Glutamatergic neuron (in vitro differentiated cells): ENCODE data around the gene SHISA4. TPM values are rescaled to one million over a fixed set of nuclear protein-coding genes. Genes with fewer than 3 reads are reported as not detected.
"Not testable (repeated sequence)": the region's sequence is repeated elsewhere in the genome, so short reads cannot be mapped to it uniquely, and the experiment has no call there.

Experiments used
- DNase-seq: peaks from one replicate; pipeline ENCODE4 v3.0.0; 2022
- H3K27ac Mint-ChIP-seq: one replicate; pipeline ENCODE4 v1.8.0; 2020; ENCODE audit warnings: mild to moderate bottlenecking, mixed read lengths, inconsistent platforms; ENCODE audit not compliant: unreplicated experiment
- H3K27me3 Mint-ChIP-seq: one replicate; pipeline ENCODE4 v1.8.0; 2020; ENCODE audit warnings: mild to moderate bottlenecking, moderate library complexity, mixed read lengths, inconsistent platforms; ENCODE audit not compliant: unreplicated experiment
- H3K36me3 Mint-ChIP-seq: one replicate; pipeline ENCODE4 v1.8.0; 2020; ENCODE audit warnings: mild to moderate bottlenecking, mixed read lengths, inconsistent platforms; ENCODE audit not compliant: unreplicated experiment
- H3K4me1 Mint-ChIP-seq: one replicate; pipeline ENCODE4 v1.8.0; 2020; ENCODE audit warnings: mild to moderate bottlenecking, low read depth, mixed read lengths, inconsistent platforms; ENCODE audit not compliant: unreplicated experiment
- H3K4me3 Mint-ChIP-seq: one replicate; pipeline ENCODE4 v1.8.0; 2020; ENCODE audit warnings: mild to moderate bottlenecking, mixed read lengths, inconsistent platforms; ENCODE audit not compliant: unreplicated experiment
- H3K9me3 Mint-ChIP-seq: one replicate; pipeline ENCODE4 v1.8.0; 2020; ENCODE audit warnings: mild to moderate bottlenecking, moderate library complexity, mixed read lengths, inconsistent platforms; ENCODE audit not compliant: unreplicated experiment
- total RNA-seq: library from RNA; stranded (reverse); fragmentation: NEBNext Ultra II Directional; extraction: Animal tissue kit (Norgen Biotek cat#: 25700); gene quantifications from one replicate; pipeline ENCODE4 v1.2.1, GENCODE V29; 2021; ENCODE audit not compliant: unreplicated experiment
- TF ChIP-seq, protein P1 (sequence below): fragments of 200-600 bp; sonication (generic); IDR thresholded peaks from one replicate; pipeline ENCODE4 v1.5.0; 2021; ENCODE audit not compliant: partially characterized antibody, unreplicated experiment

The SHISA4 gene
- total RNA-seq, 1 donor from 2014 or later, result 2.9 TPM

DNA sequence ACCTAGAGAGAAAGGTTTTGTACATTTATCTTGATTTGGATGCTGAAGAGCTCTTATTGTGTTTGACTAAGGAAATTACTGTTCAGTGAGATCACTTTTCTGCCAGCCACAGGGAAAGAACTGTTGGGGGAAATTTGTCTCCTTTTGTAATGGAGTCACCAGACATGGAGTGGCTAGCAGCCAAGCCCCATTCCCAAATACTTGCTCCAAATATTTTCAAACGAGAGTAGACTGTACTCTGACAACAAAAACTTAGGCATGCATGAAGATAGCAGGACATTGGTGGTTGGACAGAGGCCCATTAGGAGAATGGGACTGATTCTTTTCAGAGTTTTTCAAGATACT is 38.7 kb upstream of the SHISA4 start:
- Mint-ChIP-seq H3K4me1 (no peaks in the 10 kb centered on the region), H3K27me3 (no peaks in the 10 kb centered on the region), H3K36me3 (no peaks in the 10 kb centered on the region), H3K4me3 (no peak overlapping the region), H3K9me3 (no peaks in the 10 kb centered on the region), H3K27ac (no peak overlapping the region)
- DNase-seq, result no peak
- TF ChIP-seq, protein P1, sequence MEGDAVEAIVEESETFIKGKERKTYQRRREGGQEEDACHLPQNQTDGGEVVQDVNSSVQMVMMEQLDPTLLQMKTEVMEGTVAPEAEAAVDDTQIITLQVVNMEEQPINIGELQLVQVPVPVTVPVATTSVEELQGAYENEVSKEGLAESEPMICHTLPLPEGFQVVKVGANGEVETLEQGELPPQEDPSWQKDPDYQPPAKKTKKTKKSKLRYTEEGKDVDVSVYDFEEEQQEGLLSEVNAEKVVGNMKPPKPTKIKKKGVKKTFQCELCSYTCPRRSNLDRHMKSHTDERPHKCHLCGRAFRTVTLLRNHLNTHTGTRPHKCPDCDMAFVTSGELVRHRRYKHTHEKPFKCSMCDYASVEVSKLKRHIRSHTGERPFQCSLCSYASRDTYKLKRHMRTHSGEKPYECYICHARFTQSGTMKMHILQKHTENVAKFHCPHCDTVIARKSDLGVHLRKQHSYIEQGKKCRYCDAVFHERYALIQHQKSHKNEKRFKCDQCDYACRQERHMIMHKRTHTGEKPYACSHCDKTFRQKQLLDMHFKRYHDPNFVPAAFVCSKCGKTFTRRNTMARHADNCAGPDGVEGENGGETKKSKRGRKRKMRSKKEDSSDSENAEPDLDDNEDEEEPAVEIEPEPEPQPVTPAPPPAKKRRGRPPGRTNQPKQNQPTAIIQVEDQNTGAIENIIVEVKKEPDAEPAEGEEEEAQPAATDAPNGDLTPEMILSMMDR, result no peak

DNA sequence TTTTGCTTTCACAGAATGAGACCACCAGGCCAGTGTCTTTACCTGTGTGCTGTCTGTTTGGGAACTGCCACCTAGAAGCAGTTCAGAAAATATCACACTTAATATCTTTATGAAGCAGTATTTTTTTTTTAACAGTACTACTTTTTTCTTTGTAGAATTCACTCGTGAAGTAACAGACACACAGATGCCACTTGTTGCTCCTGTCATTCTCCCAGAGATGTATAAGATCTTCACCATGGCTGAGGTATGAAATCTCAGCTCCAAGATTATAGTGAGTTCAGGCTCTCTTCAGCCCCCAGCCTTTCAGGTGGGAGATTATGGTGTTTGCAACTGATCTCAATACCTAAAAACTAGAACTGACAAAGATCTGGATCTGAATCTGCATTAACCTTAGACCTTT is 36.7 kb upstream of the SHISA4 start:
- no peak overlapping the region for H3K27ac Mint-ChIP-seq
- no peaks in the 10 kb centered on the region for H3K36me3 Mint-ChIP-seq
- DNase-seq, result no peak
- H3K4me3 Mint-ChIP-seq, result no peak overlapping the region
- no peaks in the 10 kb centered on the region for H3K9me3 Mint-ChIP-seq
- H3K4me1 Mint-ChIP-seq, result no peaks in the 10 kb centered on the region
- no peaks in the 10 kb centered on the region for H3K27me3 Mint-ChIP-seq
- TF ChIP-seq, protein P1, result no peak

DNA sequence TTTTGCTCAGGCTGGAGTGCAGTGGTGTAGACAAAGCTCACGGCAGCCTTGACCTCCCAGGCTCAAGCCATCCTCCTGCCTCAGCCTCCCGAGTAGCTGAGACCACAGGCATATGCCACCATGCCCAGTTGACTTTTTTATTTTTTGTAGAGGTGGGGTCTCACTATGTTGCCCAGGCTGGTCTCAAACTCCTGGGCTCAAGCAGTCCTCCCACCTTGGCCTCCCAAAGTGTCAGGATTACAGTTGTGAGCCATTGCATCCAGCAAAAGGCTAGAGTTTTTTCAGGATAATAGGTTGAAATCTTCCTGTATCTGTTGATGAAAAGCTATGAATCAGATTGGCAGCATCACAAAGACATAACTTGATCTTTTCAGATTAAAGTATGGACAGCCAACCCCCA is 32.0 kb upstream of the SHISA4 start:
- H3K9me3 Mint-ChIP-seq, H3K27me3 Mint-ChIP-seq, DNase-seq, H3K4me3 Mint-ChIP-seq, H3K4me1 Mint-ChIP-seq, H3K36me3 Mint-ChIP-seq, H3K27ac Mint-ChIP-seq: not testable (repeated sequence)

DNA sequence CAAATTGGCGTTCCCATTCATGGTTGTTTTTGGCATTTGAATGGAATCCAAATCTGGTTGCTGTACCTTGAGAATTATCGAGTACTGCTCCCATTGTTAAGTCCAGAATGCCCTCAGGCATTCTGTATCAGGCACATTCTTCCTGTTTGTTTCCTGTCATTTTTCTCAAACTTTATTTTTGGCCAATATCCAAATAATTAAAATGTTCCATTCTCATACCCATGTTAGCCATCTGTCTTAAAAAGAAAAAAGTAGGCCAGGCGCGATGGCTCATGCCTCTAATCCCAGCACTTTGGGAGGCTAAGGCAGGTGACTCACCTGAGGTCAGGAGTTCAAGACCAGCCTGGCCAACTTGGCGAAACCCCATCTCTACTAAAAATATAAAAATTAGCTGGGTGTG is 29.3 kb upstream of the SHISA4 start:
- Mint-ChIP-seq H3K27me3 (no peaks in the 10 kb centered on the region), H3K4me3 (no peak overlapping the region), H3K4me1 (no peaks in the 10 kb centered on the region), H3K9me3 (no peaks in the 10 kb centered on the region), H3K27ac (no peak overlapping the region), H3K36me3 (no peaks in the 10 kb centered on the region)
- DNase-seq, result no peak
- TF ChIP-seq, protein P1, result no peak

DNA sequence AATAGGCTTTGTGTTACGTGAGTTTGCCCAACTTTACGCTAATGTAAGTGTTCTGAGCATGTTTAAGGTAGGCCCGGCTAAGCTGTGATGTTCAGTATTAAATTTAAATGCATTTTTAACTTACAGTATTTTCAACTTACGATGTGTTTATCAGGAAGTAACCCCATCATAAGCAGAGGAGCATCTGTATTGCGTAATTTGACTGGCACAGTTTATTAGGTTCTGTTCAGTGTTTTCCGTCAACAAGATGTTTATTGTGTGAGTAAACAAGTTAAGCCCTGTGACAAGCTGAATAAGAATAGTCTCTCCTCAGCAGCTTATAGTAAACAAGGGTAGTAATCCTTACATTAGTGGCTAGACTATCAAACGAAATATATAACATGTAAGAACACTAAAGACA is 27.2 kb upstream of the SHISA4 start:
- TF ChIP-seq, protein P1, result no peak
- Mint-ChIP-seq H3K9me3 (no peaks in the 10 kb centered on the region), H3K4me1 (no peaks in the 10 kb centered on the region), H3K4me3 (no peak overlapping the region), H3K27ac (no peak overlapping the region), H3K27me3 (no peaks in the 10 kb centered on the region), H3K36me3 (no peaks in the 10 kb centered on the region)
- DNase-seq, result no peak

DNA sequence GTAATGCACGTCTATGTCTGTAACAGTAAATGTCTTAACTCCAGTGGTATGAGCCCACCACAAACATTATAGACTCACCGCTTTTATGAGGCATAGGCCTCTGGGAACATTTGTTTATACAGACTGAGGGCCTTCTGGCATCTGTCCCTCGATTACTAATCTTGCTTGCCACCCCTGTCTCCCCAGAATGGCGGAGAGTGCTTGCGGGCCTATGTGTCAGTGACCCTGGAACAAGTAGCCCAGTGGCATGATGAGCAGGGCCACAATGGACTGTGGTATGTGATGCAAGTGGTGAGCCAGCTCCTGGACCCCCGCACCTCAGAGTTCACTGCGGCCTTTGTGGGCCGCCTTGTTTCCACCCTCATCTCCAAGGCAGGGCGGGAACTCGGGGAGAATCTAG is 18.3 kb upstream of the SHISA4 start:
- TF ChIP-seq, protein P1, result no peak
- no peak overlapping the region for H3K4me3 Mint-ChIP-seq
- no peaks in the 10 kb centered on the region for H3K4me1 Mint-ChIP-seq
- peaks cover 1% of the 10 kb centered on the region for H3K27me3 Mint-ChIP-seq
- no peak overlapping the region for H3K27ac Mint-ChIP-seq
- no peak for DNase-seq
- peaks cover 1% of the 10 kb centered on the region for H3K9me3 Mint-ChIP-seq
- no peaks in the 10 kb centered on the region for H3K36me3 Mint-ChIP-seq
